ENCODE data around the gene BCAM.

The BCAM gene

DNA sequence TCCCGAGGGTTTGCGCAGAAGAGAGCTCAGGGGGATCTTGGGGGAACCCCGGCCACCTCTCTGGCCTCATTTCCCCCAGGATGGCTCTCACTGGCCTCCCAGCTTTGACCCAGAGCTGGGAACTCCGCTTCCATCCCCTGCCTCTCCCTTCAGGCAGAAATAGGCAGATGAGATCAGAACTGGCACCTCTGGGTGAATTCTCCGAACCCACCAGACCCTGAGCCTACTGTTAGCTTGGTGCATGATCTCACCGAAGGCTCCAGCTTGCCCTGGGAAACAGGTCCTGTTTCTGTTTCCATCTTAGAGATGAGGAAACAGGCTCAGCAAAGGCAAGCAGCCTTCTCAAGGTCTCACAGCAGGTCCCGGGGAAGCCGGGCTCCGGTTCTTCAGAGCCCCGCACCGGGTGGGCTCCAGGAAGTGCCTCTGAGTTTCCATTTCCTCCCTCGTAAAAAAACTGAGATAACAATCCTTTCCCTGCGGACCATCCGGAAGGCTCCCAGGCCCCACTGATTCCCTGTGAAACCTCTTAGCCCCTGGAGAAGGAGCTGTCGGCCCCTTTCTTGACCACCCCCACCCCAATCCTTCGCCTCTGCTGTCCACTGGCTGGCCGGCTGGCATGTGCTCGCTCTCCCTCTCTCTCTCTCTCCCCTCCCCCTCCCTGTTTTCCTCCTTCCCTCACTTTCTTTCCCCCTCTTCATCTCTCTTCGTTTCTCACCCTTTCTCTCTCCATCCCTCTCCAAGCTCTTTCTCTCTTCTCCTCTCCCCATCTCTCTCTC, 39.3 kb downstream of the BCAM start:
- TF ChIP-seq MAX (IDR thresholded peaks at IDR 0.05), result no peak
- TF ChIP-seq CREB1 (IDR thresholded peaks at IDR 0.05; ENCODE audit: low read depth), result no peak

DNA sequence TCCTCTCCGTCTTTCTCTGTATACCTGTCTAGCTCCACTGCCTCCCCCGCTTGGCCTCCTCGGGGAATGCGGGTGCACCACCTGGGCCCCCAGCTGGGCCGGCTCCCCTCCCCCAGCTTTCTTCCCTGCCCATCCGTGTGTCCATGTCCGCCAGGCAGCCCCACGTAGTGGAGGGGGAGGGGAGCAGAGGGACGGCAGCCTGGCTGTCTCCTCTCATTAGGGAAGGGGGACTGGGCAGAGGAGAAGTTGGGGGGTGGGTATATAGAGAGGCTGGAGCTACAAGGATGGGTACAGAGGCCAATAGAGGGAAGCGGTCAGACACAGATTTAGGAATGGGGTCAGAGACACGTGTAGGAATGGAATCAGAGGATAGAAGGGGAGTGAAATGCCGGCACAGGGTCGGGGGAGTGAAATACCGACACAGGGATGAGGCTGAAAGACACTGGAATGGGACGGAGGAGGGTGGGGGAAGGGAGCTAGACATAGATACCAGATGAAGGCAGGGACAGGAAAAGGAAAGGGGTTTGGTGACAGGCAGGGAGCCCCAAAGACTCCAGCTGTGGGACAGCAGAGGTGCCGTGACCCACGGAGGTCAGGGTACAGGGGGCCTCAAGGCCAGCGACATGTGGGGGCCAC, 40.0 kb downstream of the BCAM start:
- no peak for TF ChIP-seq FOXM1 (IDR thresholded peaks at IDR 0.05; ENCODE audit: borderline replicate concordance, low read depth)
- no peak for TF ChIP-seq CEBPB (IDR thresholded peaks at IDR 0.05)
- TF ChIP-seq NFIC (IDR thresholded peaks at IDR 0.05), result no peak
- no peak for TF ChIP-seq TEAD4 (IDR thresholded peaks at IDR 0.05)
- no peak for TF ChIP-seq TAF1 (IDR thresholded peaks at IDR 0.05; ENCODE audit: low read depth)
- no peak for TF ChIP-seq ZBTB7A (IDR thresholded peaks at IDR 0.05; ENCODE audit: low read depth)
- no peak for TF ChIP-seq EP300 (IDR thresholded peaks at IDR 0.05; ENCODE audit: borderline replicate concordance)
- no peak for TF ChIP-seq MAX (IDR thresholded peaks at IDR 0.05)
- TF ChIP-seq TCF12 (IDR thresholded peaks at IDR 0.05; ENCODE audit: low read depth), result no peak
- TF ChIP-seq, protein P1, sequence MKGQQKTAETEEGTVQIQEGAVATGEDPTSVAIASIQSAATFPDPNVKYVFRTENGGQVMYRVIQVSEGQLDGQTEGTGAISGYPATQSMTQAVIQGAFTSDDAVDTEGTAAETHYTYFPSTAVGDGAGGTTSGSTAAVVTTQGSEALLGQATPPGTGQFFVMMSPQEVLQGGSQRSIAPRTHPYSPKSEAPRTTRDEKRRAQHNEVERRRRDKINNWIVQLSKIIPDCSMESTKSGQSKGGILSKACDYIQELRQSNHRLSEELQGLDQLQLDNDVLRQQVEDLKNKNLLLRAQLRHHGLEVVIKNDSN (IDR thresholded peaks at IDR 0.05), result no peak
- TF ChIP-seq REST (IDR thresholded peaks at IDR 0.05; ENCODE audit: low read depth), result no peak

GRCh38 chr19:44850641-44851109, 41.8 kb downstream of the BCAM start:
- no peak for TF ChIP-seq EP300 (IDR thresholded peaks at IDR 0.05; ENCODE audit: borderline replicate concordance)
- no peak for TF ChIP-seq YY1 (IDR thresholded peaks at IDR 0.05; ENCODE audit: low read depth)
- no peak for TF ChIP-seq CREB1 (IDR thresholded peaks at IDR 0.05; ENCODE audit: low read depth)
- no peak for TF ChIP-seq ZBTB7A (IDR thresholded peaks at IDR 0.05; ENCODE audit: low read depth)
- TF ChIP-seq CEBPB (IDR thresholded peaks at IDR 0.05), result no peak
- TF ChIP-seq, protein P1 (IDR thresholded peaks at IDR 0.05), result no peak
- no peak for TF ChIP-seq TCF12 (IDR thresholded peaks at IDR 0.05; ENCODE audit: low read depth)
- TF ChIP-seq TEAD4 (IDR thresholded peaks at IDR 0.05), result no peak
- TF ChIP-seq REST (IDR thresholded peaks at IDR 0.05; ENCODE audit: low read depth), result no peak
- no peak for TF ChIP-seq TAF1 (IDR thresholded peaks at IDR 0.05; ENCODE audit: low read depth)
- TF ChIP-seq EGR1 (IDR thresholded peaks at IDR 0.05), result no peak
- no peak for TF ChIP-seq NFIC (IDR thresholded peaks at IDR 0.05)
- no peak for TF ChIP-seq MAX (IDR thresholded peaks at IDR 0.05)

GRCh38 chr19:44851427-44851826, 42.5 kb downstream of the BCAM start:
- TF ChIP-seq TCF12 (IDR thresholded peaks at IDR 0.05; ENCODE audit: low read depth) (no peak), YY1 (IDR thresholded peaks at IDR 0.05; ENCODE audit: low read depth) (no peak), EGR1 (IDR thresholded peaks at IDR 0.05) (no peak), RAD21 (IDR thresholded peaks at IDR 0.05; ENCODE audit: low read depth) (no peak), TEAD4 (IDR thresholded peaks at IDR 0.05) (no peak), NFIC (IDR thresholded peaks at IDR 0.05) (no peak)

- TF ChIP-seq TEAD4 (IDR thresholded peaks at IDR 0.05), result no peak
- TF ChIP-seq CEBPB (IDR thresholded peaks at IDR 0.05), result no peak
- no peak for TF ChIP-seq RAD21 (IDR thresholded peaks at IDR 0.05; ENCODE audit: low read depth)
- TF ChIP-seq YY1 (IDR thresholded peaks at IDR 0.05; ENCODE audit: low read depth), result no peak
- TF ChIP-seq, protein P1 (IDR thresholded peaks at IDR 0.05), result no peak
- no peak for TF ChIP-seq TAF1 (IDR thresholded peaks at IDR 0.05; ENCODE audit: low read depth)
- TF ChIP-seq EP300 (IDR thresholded peaks at IDR 0.05; ENCODE audit: borderline replicate concordance), result no peak
- TF ChIP-seq FOXM1 (IDR thresholded peaks at IDR 0.05; ENCODE audit: borderline replicate concordance, low read depth), result no peak
These were observed 46.7 kb downstream of the BCAM start for GRCh38 chr19:44855606-44856005.

All from Ishikawa (cell line).